GM21526 (cell line): Measurements from ENCODE around the gene CD180.

Experiments
- ATAC-seq: cut with Tn5 transposase; IDR thresholded peaks from one replicate; pipeline ENCODE4 v1.9.1; 2021; ENCODE audit warnings: moderate library complexity; ENCODE audit not compliant: unreplicated experiment, low FRiP score

CD180 gene

GRCh38 chr5:67196537-67197059, at the start of gene CD180:
Gene CD180, minus strand, starts transcription at chr5:67196799. Its CDS starts 158 bp downstream, at chr5:67196641.
- ATAC-seq, result no peak

DNA sequence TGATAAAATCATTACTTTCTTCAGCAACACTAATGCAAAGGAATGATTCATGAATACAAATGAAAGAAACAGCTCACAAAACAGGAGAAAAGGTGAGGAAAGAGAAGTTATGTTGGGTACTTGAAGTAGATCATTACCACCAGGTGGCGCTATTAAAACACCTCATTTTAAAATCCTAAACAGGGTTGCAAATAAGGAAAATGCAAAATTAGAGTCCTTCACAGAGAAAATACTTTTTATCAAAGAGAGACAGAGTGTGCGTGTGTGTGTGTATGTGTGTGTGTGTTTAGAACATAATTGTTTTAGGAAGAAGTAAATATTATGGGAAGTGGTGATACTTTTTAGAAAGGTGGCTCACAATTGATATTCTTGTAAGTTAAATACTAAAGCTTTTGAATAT, 49.5 kb upstream of the CD180 start:
- no peak for ATAC-seq

DNA sequence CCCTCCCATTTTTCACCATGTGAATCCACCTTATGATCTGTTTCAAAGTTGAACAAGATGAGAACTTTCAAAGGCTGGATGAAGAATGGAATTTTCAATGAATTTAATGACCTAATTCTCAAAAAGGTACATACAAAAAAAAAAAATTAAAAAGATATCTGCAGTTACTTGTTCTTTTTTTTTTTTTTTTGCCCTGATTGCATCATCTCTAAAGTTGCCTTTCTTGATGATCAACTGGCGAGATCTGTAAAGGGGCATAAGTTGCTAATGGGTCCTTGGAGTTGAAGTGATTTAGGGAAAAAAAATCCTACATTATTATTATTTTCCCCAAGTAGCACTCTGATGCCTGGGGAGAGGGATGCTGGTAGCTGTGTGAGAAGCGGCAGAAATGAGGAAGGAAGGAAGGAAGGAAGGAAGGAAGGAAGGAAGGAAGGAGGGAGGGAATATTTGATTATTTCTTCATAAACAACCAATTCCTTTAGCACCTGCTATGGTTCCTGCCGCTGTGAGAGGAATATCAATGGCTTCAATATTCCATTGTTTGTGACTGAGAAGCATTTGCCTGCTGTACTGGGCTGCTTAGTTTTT, 48.8 kb upstream of the CD180 start:
- no peak for ATAC-seq

- no peak for ATAC-seq
Observed at GRCh38 chr5:67244345-67244793, 47.8 kb upstream of the CD180 start.

- ATAC-seq, result no peak
Observed at GRCh38 chr5:67243944-67244343, 47.3 kb upstream of the CD180 start.

DNA sequence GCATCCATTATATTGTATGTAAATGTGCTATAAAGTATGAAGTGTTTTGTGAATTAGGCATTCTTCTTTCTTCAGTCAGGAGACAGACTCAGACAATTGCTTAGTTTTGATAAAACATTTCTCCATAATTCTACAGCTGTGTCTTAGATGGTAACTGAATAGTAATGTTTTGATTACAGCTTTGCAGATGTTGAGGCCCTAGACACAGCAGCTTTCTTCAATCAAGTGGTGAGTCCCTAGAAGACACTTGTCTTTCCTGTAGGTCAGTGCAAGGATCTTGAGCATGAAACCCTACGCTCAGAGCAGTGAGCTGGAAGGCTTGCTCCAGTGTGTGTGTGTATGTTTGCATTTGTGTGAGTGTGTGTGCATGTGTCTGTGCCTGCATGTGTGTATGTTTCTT, 46.8 kb upstream of the CD180 start:
- ATAC-seq, result no peak

- ATAC-seq, result no peak
Observed at GRCh38 chr5:67241326-67241725, 44.7 kb upstream of the CD180 start.

DNA sequence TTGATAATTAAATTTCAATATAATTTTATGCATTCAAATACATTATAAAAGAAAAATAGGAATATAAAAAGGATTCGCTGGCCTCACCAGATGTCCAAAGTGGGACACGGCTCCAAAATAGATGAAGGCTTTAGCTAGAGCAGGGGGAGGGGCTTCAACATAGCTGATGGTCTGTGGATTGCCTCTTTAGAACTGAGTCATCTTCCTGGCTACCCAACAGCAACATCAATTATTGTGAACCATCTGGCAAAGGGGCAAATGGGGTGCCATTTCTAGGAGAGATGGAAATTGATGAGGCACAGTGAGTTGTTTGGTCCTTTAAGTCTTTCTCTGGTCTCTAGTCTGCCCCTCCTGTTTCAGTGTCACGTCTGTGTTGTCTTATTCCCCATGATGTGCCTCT, 44.2 kb upstream of the CD180 start:
- no peak for ATAC-seq

DNA sequence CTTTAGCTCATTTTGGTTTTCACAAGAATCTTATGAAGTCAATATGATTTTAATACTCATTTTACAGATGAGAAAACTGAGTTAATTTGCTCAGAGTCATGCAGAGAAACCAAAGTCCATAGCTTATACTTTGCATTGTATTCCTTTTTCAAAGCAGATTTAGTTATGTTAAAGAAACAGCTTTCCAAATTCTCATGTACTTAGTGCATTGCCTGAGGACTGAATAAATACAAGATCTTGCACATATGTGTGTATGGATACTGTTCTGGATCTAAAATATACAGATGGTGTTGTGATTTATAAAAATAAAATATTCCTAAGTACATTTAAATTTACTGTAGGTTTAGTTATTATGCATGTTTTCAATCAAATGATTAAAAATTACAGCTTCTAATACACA, 43.5 kb upstream of the CD180 start:
- no peak for ATAC-seq

GRCh38 chr5:67238191-67238590, 41.6 kb upstream of the CD180 start:
- no peak for ATAC-seq

- no peak for ATAC-seq
Observed at GRCh38 chr5:67235399-67236110, 39.0 kb upstream of the CD180 start.

DNA sequence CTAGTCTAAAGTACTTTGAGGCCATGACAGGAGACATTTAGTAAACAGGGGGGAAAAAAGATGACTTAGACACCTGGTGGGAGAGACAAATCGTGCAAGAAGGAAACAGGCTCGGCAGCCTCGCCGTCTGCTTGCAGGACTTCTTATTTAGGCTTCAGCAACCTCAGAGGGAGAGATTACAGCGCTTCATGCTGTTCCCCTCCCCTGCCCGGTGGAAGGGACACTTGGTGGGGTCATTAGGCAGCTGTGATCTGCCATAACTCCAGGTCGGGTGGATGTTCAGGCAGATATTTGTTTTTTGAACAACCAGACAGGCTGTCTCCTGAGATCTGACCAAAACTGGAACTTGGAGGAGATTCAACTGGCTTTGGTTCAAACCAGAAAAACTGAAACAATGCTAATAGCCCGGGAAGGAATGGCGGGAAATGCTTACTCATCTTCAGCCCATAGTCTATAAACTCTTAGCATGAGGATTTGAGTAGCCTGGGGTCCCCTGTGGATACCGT, 38.1 kb upstream of the CD180 start:
- ATAC-seq, result no peak

- ATAC-seq, result no peak
Observed at GRCh38 chr5:67233075-67233474, 36.5 kb upstream of the CD180 start.

GRCh38 chr5:67223211-67223610, 26.6 kb upstream of the CD180 start:
- no peak for ATAC-seq

GRCh38 chr5:67222243-67223025, 25.8 kb upstream of the CD180 start:
- peak; percentile 27 for ATAC-seq

- peak; percentile 80 for ATAC-seq
Observed at GRCh38 chr5:67221487-67222242, 25.1 kb upstream of the CD180 start.

- ATAC-seq, result no peak
Observed at GRCh38 chr5:67216564-67216963, 20.0 kb upstream of the CD180 start.

GRCh38 chr5:67215519-67216471, 19.2 kb upstream of the CD180 start:
- peak; percentile 99 for ATAC-seq

DNA sequence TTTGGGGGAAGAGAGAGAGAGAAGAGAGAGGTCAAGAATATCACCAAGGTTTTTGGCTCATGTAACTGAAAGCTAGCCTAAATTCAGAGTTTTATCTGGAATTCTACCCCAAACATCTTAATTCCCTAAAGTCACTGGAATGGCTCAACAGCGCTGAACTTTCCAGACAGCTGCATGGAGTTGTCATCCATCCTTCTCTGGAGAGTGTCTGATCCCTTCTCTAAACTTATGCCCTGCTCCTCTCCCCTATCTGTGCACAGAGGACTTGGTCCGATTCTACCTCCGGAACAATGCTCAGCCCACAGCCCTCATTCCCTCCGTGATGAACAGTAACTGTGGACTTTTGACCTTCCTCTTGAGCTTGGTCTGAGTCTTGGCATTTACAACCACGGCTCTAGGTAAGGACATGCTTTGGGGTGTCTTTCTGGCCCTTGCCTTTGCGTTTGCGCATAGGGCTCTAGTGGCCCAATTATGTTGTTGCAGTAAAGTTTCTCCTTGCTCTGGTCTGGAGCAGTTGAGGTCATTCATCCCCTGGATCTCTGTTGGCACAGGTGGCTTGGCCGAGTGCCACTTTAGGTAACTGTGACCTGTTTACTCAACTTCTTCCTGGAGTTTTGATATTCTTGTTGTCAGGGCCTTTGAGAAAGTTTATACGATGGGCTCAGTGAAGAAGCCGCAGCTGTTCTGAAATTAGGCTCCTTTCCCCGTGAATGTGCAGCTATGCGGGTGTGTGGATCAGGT, 18.3 kb upstream of the CD180 start:
- ATAC-seq, result no peak
